Omental fat pad (tissue), 4 donors: ENCODE results near the gene HMGCS1. TPM values are rescaled to one million over a fixed set of nuclear protein-coding genes. Genes with fewer than 3 reads are reported as not detected.
"Not testable (repeated sequence)": the region's sequence is repeated elsewhere in the genome, so short reads cannot be mapped to it uniquely, and the experiment has no call there.

Experiments used
- ATAC-seq: fragments of 150-250 bp; one replicate; pipeline ENCODE4 v1.9.1; 2016; ENCODE audit warnings: mild to moderate bottlenecking, moderate library complexity; ENCODE audit not compliant: low FRiP score
- DNase-seq: peaks from one replicate; pipeline ENCODE4 v3.0.0-alpha.2; 2019; ENCODE audit warnings: low spot score
- total RNA-seq, 4 donors: library from RNA; depleted of rRNA; stranded (reverse); fragments of >200 nt; gene quantifications; one replicate each; pipeline ENCODE4 v1.1.0, GENCODE V29; 2016
- TF ChIP-seq, protein P1 (sequence below), 3 donors: fragments of 450-650 bp; IDR thresholded peaks; one replicate each; pipeline ENCODE4 v1.5.1; 2016 to 2017; ENCODE audit warnings: antibody characterized with exemption in 3 of 3, mild to moderate bottlenecking in 3 of 3, moderate library complexity in 2 of 3

Gene HMGCS1
- total RNA-seq, 4 donors from 2014 or later: 9.8 to 34.5 (median 18.4) TPM

DNA sequence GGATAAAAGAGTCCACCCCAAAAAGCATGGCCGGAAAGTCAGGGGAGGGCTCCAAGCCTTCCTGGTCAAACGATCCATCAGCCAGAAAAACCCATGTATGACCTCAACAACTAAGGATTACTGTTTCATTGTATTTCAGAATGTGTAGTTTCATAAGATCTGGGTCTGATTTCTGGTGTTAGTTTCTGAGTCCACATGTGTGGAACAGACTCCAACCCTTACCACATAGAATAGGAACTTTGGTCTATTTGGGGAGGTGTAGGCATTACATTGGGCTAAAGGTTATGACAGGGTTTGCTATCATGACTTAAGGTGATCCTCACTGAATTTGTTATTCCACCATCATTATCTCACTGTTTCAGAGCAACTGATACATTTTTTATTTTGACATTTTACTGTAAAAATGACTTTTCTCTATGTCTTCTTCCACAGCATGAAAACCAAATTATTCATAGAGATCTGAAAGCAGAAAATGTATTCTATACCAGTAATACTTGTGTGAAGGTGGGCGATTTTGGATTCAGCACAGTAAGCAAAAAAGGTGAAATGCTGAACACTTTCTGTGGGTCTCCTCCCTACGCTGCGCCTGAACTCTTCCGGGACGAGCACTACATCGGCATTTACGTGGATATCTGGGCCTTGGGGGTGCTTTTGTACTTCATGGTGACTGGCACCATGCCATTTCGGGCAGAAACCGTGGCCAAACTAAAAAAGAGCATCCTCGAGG is 33.5 kb downstream of the HMGCS1 start:
- no peak for ATAC-seq
- TF ChIP-seq, protein P1, sequence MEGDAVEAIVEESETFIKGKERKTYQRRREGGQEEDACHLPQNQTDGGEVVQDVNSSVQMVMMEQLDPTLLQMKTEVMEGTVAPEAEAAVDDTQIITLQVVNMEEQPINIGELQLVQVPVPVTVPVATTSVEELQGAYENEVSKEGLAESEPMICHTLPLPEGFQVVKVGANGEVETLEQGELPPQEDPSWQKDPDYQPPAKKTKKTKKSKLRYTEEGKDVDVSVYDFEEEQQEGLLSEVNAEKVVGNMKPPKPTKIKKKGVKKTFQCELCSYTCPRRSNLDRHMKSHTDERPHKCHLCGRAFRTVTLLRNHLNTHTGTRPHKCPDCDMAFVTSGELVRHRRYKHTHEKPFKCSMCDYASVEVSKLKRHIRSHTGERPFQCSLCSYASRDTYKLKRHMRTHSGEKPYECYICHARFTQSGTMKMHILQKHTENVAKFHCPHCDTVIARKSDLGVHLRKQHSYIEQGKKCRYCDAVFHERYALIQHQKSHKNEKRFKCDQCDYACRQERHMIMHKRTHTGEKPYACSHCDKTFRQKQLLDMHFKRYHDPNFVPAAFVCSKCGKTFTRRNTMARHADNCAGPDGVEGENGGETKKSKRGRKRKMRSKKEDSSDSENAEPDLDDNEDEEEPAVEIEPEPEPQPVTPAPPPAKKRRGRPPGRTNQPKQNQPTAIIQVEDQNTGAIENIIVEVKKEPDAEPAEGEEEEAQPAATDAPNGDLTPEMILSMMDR (IDR thresholded peaks at IDR 0.05): no peak
- no peak for DNase-seq

DNA sequence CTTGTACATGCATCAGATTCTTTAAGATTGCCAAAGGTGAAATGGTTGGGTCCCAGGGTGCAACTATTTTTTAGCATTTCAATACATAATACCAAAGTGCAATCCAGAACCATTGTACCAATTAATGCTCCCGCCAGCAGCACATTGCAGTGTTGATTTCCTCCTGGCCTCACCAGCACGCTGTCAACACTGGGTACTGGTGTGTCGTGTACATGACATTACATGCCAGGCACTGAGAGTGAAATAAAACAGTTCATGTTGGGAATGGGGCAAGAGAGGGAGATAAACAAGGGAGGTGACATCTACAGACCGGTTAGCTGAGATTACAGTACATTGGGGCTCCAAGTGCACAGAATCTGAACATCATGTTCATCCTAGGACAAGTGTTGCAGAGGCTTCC is 37.8 kb downstream of the HMGCS1 start:
- no peak for ATAC-seq
- DNase-seq: no peak
- TF ChIP-seq, protein P1 (IDR thresholded peaks at IDR 0.05): no peak

DNA sequence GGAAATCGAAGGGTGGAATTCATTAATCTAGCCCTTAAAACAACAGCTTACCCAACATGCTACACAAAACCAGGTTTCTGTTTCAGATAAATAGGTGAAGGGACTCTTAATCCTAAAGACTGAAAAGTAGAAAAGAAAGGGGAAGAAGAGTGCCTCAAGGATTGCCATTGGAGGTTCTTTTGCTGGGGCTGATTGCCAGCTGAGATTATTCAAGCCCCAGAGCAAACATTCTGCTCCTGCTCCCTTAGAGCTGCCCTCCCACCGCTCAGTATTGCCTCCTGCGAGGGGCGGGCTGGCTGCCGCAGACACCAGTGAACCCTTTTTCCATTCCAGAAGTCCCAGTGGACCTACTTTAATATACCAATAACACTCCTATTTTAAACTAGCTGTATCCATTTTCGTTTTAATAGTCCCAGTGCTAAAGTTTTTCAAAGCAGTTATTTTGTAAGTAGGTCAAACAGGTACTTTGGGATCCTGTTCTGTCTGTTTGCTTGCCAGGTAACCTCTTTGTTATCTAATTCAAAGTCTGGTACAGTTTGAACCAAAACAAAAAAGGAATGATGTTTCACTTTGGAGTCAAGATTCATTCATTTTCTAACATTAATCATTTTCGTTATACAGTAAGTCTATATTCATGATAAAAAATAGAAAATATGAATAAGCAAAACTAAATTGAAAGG is 38.6 kb downstream of the HMGCS1 start:
- ATAC-seq: no peak
- TF ChIP-seq, protein P1 (IDR thresholded peaks at IDR 0.05): no peak

DNA sequence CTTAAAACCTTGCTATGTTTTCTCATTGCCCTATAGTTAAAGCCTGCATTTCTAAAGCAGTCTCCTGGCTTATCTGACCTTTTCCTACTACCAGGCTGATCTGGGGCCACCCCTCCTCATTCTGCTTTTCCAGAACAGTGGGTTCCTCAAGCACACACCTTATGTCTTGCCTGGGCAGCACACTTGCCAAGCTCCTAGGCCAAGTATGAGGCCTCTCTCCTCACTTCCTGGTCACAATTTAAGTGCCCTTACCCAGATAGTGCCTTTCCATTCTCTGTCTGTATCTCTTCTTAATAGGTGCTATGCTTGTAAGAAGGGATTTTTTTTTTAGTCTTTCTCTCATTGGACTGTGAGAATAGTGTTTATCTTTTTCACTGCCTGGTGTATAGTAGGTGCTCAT is 39.7 kb downstream of the HMGCS1 start:
- TF ChIP-seq, protein P1 (IDR thresholded peaks at IDR 0.05): no peak
- DNase-seq (no peak), ATAC-seq (no peak)

More for the DNA sequence above, 38.6 kb downstream of the HMGCS1 start:
- DNase-seq: no peak

DNA sequence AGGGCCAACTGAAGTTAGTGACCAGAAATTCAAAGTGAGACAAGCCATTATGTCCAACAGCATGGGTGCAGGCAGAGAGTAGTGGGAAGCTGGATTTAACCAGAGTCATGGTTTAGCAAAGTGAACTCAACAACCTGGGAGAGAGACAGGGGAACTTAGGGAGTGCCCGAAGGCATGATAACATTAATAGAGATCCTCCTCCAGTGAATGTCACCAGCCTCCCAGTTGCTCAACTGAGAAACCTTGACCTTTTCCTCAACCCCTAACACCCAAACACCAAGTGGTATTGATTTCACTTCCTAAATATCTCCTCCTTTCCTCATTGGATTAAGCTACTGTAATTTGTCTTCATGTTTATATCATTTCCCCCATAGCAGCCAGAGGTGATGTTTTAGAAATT is 42.6 kb downstream of the HMGCS1 start:
- TF ChIP-seq, protein P1 (IDR thresholded peaks at IDR 0.05): no peak
- no peak for ATAC-seq
- no peak for DNase-seq

DNA sequence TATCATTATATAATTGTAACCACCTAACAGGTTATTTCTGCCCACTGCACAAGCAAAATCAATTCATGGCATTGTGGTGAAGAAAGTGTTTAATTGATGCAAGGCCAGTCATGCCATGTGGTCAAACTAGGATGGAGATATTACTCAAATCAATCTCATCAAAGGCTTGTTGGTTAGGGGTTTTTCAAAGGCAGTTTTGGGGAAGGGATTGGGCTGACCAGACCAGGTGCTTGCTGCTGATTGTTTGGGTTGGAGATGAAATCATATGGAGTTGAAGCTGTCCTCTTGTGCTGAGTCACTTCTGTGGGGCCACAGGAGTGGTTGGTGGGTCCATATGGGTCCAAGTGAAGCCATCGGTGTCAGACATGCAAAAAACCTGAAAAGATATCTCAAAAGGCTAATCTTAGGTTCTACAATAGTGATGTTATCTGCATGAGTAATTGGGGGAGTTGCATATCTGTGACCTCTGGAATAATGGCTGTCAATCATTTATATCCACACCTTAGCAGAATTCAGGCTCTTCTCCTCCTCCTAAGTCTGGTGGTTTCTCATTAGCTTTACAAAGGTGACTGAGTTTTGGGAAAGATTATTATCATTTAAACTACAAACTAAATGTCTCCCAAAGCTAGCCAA is 44.9 kb downstream of the HMGCS1 start:
- TF ChIP-seq, protein P1 (IDR thresholded peaks at IDR 0.05): no peak
- DNase-seq (no peak), ATAC-seq (no peak)

DNA sequence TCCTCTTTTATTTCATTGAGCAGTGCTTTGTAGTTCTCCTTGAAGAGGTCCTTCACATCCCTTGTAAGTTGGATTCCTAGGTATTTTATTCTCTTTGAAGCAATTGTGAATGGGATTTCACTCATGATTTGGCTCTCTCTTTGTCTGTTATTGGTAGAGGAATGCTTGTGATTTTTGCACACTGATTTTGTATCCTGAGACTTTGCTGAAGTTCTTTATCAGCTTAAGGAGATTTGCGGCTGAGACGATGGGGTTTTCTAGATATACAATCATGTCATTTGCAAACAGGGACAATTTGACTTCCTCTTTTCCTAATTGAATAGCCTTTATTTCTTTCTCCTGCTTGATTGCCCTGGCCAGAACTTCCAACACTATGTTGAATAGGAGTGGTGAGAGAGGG is 50.9 kb downstream of the HMGCS1 start:
- not testable (repeated sequence) for DNase-seq, ATAC-seq
